CD1c-positive myeloid dendritic cell (primary cell): ENCODE measurements around the gene NANS.

Source experiments
- DNase-seq: peaks from one replicate; pipeline ENCODE4 v3.0.0-alpha.2; 2016; ENCODE audit errors: extremely low spot score

The NANS gene

GRCh38 chr9:98038958-98039357 is 17.6 kb upstream of the NANS start:
- DNase-seq = no peak

- DNase-seq = peak; percentile 30
Measured at GRCh38 chr9:98039607-98040017, 16.9 kb upstream of the NANS start.

- DNase-seq = no peak
Measured at GRCh38 chr9:98040212-98040611, 16.3 kb upstream of the NANS start.

GRCh38 chr9:98043915-98044314 is 12.6 kb upstream of the NANS start:
- DNase-seq = peak; percentile 47

- DNase-seq = peak; percentile 89
Measured at GRCh38 chr9:98045234-98046179, 11.0 kb upstream of the NANS start.

- DNase-seq = no peak
Measured at GRCh38 chr9:98046180-98046543, 10.4 kb upstream of the NANS start.

- no peak for DNase-seq
Measured at GRCh38 chr9:98047002-98047401, 9.5 kb upstream of the NANS start.

- DNase-seq = no peak
Measured at GRCh38 chr9:98049288-98050072, 7.1 kb upstream of the NANS start.

- no peak for DNase-seq
Measured at GRCh38 chr9:98050351-98050750, 6.2 kb upstream of the NANS start.

GRCh38 chr9:98054376-98054951 is 2.1 kb upstream of the NANS start:
- no peak for DNase-seq

- no peak for DNase-seq
Measured at GRCh38 chr9:98057138-98057799, 737 bp downstream of the NANS start.

GRCh38 chr9:98062161-98062560 is 5.6 kb downstream of the NANS start:
- no peak for DNase-seq

GRCh38 chr9:98064623-98065392 is 8.3 kb downstream of the NANS start:
- no peak for DNase-seq

- DNase-seq = no peak
Measured at GRCh38 chr9:98066235-98066634, 9.7 kb downstream of the NANS start.

- DNase-seq = no peak
Measured at GRCh38 chr9:98067184-98067583, 10.7 kb downstream of the NANS start.

- DNase-seq = no peak
Measured at GRCh38 chr9:98069551-98069950, 13.0 kb downstream of the NANS start.

GRCh38 chr9:98070704-98071103 is 14.2 kb downstream of the NANS start:
- DNase-seq = no peak

GRCh38 chr9:98071737-98072136 is 15.2 kb downstream of the NANS start:
- DNase-seq = no peak

- DNase-seq = peak; percentile 78
Measured at GRCh38 chr9:98074115-98074990, 17.8 kb downstream of the NANS start.

GRCh38 chr9:98075332-98075805 is 18.8 kb downstream of the NANS start:
- DNase-seq = peak; percentile 32
